IMR-90 (cell line): ENCODE data around the gene CYTH1. TPM values are rescaled to one million over a fixed set of nuclear protein-coding genes. Genes with fewer than 3 reads are reported as not detected.

Experiments
- ATAC-seq: fragments of 200-7000 bp; cut with Tn5 transposase; 2 replicates; pipeline ENCODE4 v1.9.1; 2020; ENCODE audit warnings: low read depth, mild to moderate bottlenecking, moderate library complexity
- BruUV-seq: library from RNA; stranded (reverse); fragments of 400-500 nt; replicated peaks from 2 replicates; lab custom pipeline; 2021; lab: Mats Ljungman, UMichigan
- CTCF ChIA-PET: fragments of 300-600 bp; formaldehyde crosslinking; extraction: SDS; loops from one replicate; lab custom pipeline; 2021; ENCODE audit warnings: antibody characterized with exemption; lab: Yijun Ruan, JAX
- POLR2A ChIA-PET: fragments of 300-600 bp; sonication (Branson Sonifier 250); formaldehyde crosslinking; loops from one replicate; lab custom pipeline; 2022; ENCODE audit warnings: antibody characterized with exemption; ENCODE audit not compliant: unreplicated experiment; lab: Charles Lee
- DNase-seq: peaks from one replicate; pipeline ENCODE4 v3.0.0; 2013
- H2AFZ ChIP-seq: replicated peaks from 2 replicates; pipeline ENCODE3; 2013; ENCODE audit warnings: low read length, mild to moderate bottlenecking; ENCODE audit not compliant: poor library complexity
- H2AK5ac ChIP-seq: 2 replicates; pipeline ENCODE4 v1.6.1; 2013; ENCODE audit warnings: low read depth, low read length, inconsistent platforms
- H2AK9ac ChIP-seq: replicated peaks from 2 replicates; pipeline ENCODE3; 2013; ENCODE audit warnings: mild to moderate bottlenecking, low read depth, low read length, moderate library complexity; ENCODE audit not compliant: poor library complexity
- H2BK120ac ChIP-seq: 2 replicates; pipeline ENCODE4 v1.6.1; 2013; ENCODE audit warnings: low read depth, low read length, inconsistent platforms
- H2BK15ac ChIP-seq: 3 replicates; pipeline ENCODE4 v1.6.1; 2013; ENCODE audit warnings: low read depth, low read length, inconsistent platforms
- H2BK20ac ChIP-seq: 2 replicates; pipeline ENCODE4 v1.6.1; 2013; ENCODE audit warnings: low read depth, mild to moderate bottlenecking, inconsistent platforms, low read length, moderate library complexity
- H2BK5ac ChIP-seq: 2 replicates; pipeline ENCODE4 v1.6.1; 2013; ENCODE audit warnings: mild to moderate bottlenecking, low read depth, low read length, inconsistent platforms; ENCODE audit not compliant: poor library complexity, severe bottlenecking
- H3K14ac ChIP-seq: replicated peaks from 2 replicates; pipeline ENCODE4 v1.6.1; 2013; ENCODE audit warnings: low read depth, low read length, inconsistent platforms
- H3K18ac ChIP-seq: 2 replicates; pipeline ENCODE4 v1.6.1; 2013; ENCODE audit warnings: low read depth, low read length, control low read depth
- H3K23ac ChIP-seq: 2 replicates; pipeline ENCODE4 v1.6.1; 2013; ENCODE audit warnings: low read depth, low read length, inconsistent platforms
- H3K27ac ChIP-seq: 2 replicates; pipeline ENCODE4 v1.5.1; 2013; ENCODE audit warnings: mild to moderate bottlenecking, control low read depth, low read length; ENCODE audit not compliant: insufficient read depth
- H3K27me3 ChIP-seq: 2 replicates; pipeline ENCODE4 v1.6.1; 2013; ENCODE audit warnings: low read length; ENCODE audit not compliant: control insufficient read depth, insufficient read depth
- H3K36me3 ChIP-seq: 2 replicates; pipeline ENCODE4 v1.6.1; 2013; ENCODE audit warnings: low read length, mixed read lengths; ENCODE audit not compliant: control insufficient read depth, insufficient read depth
- H3K4ac ChIP-seq: 2 replicates; pipeline ENCODE4 v1.6.1; 2013; ENCODE audit warnings: low read depth, low read length, inconsistent platforms
- H3K4me1 ChIP-seq: 2 replicates; pipeline ENCODE4 v1.6.1; 2013; ENCODE audit warnings: low read length, mixed read lengths; ENCODE audit not compliant: control insufficient read depth, insufficient read depth
- H3K4me2 ChIP-seq: 2 replicates; pipeline ENCODE4 v1.6.1; 2013; ENCODE audit warnings: low read depth, mild to moderate bottlenecking, control low read depth, low read length, moderate library complexity
- H3K4me3 ChIP-seq: 2 replicates; pipeline ENCODE4 v1.5.1; 2013; ENCODE audit warnings: low read depth, mild to moderate bottlenecking, control low read depth, low read length, moderate library complexity; ENCODE audit not compliant: insufficient read depth
- H3K56ac ChIP-seq: 2 replicates; pipeline ENCODE4 v1.6.1; 2013; ENCODE audit warnings: low read length, inconsistent platforms; ENCODE audit not compliant: insufficient read depth; ENCODE audit errors: extremely low read depth
- H3K79me1 ChIP-seq, 2 experiments: 2 replicates each; pipeline ENCODE4 v1.6.1; 2013; ENCODE audit warnings: low read length in 2 of 2, inconsistent platforms in 1 of 2, low read depth in 1 of 2
- H3K9ac ChIP-seq: 2 replicates; pipeline ENCODE4 v1.6.1; 2013; ENCODE audit warnings: low read depth, low read length, control low read depth
- H3K9me1 ChIP-seq: 2 replicates; pipeline ENCODE4 v1.6.1; 2013; ENCODE audit warnings: low read length, inconsistent platforms; ENCODE audit not compliant: insufficient read depth
- H3K9me3 ChIP-seq: 2 replicates; pipeline ENCODE4 v1.6.1; 2013; ENCODE audit warnings: low read length; ENCODE audit not compliant: control insufficient read depth, insufficient read depth
- H4K20me1 ChIP-seq: 2 replicates; pipeline ENCODE4 v1.6.1; 2013; ENCODE audit warnings: low read length, inconsistent platforms; ENCODE audit not compliant: insufficient read depth
- H4K5ac ChIP-seq: 2 replicates; pipeline ENCODE4 v1.6.1; 2013; ENCODE audit warnings: mild to moderate bottlenecking, low read depth, low read length, control low read depth
- H4K8ac ChIP-seq, 2 experiments: 2 replicates each; pipeline ENCODE4 v1.6.1; 2013; ENCODE audit warnings: low read depth in 2 of 2, low read length in 2 of 2, control low read depth in 1 of 2, inconsistent platforms in 1 of 2
- H4K91ac ChIP-seq: 2 replicates; pipeline ENCODE4 v1.6.1; 2013; ENCODE audit warnings: low read depth, low read length, inconsistent platforms; ENCODE audit not compliant: insufficient read depth
- CHD1 ChIP-seq: IDR thresholded peaks from 2 replicates; pipeline ENCODE4 v1.6.1; 2012; ENCODE audit warnings: low read depth, low read length, improper control_type of control experiment
- USF2 ChIP-seq: fragments of 150-350 bp; IDR thresholded peaks from 2 replicates; pipeline ENCODE4 v1.6.1; 2017; ENCODE audit warnings: mild to moderate bottlenecking, antibody characterized with exemption, low read length, low read depth
- WGBS, 2 experiments: methylation state at CpG; one replicate each; pipeline versions ENCODE4 v1.1.5 to v1.1.7; 2013; ENCODE audit warnings: missing lambda C conversion rate in 2 of 2; ENCODE audit not compliant: insufficient read length in 1 of 2; ENCODE audit errors: extremely low coverage in 2 of 2; 5-methylcytosine and 5-hydroxymethylcytosine counted together
- dilution Hi-C: fragments of 300-500 bp; cut with HindIII; formaldehyde crosslinking; loops from one replicate; pipeline ENCODE4 v1.14.3; 2018; ENCODE audit warnings: low sequenced_read_pairs; ENCODE audit not compliant: unreplicated experiment
- in situ Hi-C: fragments of 300-500 bp; cut with MboI; formaldehyde crosslinking; loops from 3 replicates; pipeline ENCODE4 v1.14.3; 2019; ENCODE audit warnings: low sequenced_read_pairs, inconsistent platforms, mixed read lengths
- intact Hi-C: fragments of 100-400 bp; cut with micrococcal nuclease; formaldehyde crosslinking; loops from 2 replicates; pipeline ENCODE4 v1.10.0; 2022
- polyA plus RNA-seq, 3 experiments: library from polyadenylated mRNA; depleted of rRNA; stranded (reverse); fragments of >200 nt; gene quantifications; 2 replicates each; pipeline ENCODE4 v1.2.3, GENCODE V29; 2012; ENCODE audit warnings: low replicate concordance in 1 of 3
- total RNA-seq: library from RNA; depleted of rRNA; stranded (reverse); fragments of >200 nt; gene quantifications from 2 replicates; pipeline ENCODE4 v1.2.3, GENCODE V29; 2012

The CYTH1 gene
- total and polyA plus RNA-seq, 2 of the 4 experiments (the other 2 are of a cell fraction) = 7.9 to 12.4 TPM

GRCh38 chr17:78761789-78762406 lies 20.2 kb downstream of the CYTH1 start:
- no CpG with 5 or more reads among the region's 5 CpGs for WGBS, 2 experiments
- Histone ChIP-seq H4K20me1 (peaks cover 35% of the 10 kb centered on the region), H3K9ac (no peak overlapping the region), H4K91ac (no peak overlapping the region), H3K36me3 (no peaks in the 10 kb centered on the region), H4K8ac (no peak overlapping the region), H3K56ac (no peak overlapping the region), H3K18ac (no peak overlapping the region), H3K23ac (no peak overlapping the region), H2AFZ (no peak overlapping the region), H4K5ac (no peak overlapping the region), H3K79me1 (peaks cover 46 to 69% of the 10 kb centered on the region in 2 experiments), H2BK15ac (no peak overlapping the region), H3K4me1 (peaks cover 8% of the 10 kb centered on the region), H3K4me2 (no peak overlapping the region), H3K9me3 (no peaks in the 10 kb centered on the region), H3K9me1 (peaks cover 8% of the 10 kb centered on the region), H2BK5ac (no peak overlapping the region), H2BK120ac (no peak overlapping the region), H2AK9ac (no peak overlapping the region), H3K14ac (no peak overlapping the region), H3K4me3 (no peak overlapping the region), H2AK5ac (no peak overlapping the region), H2BK20ac (no peak overlapping the region), H3K4ac (no peak overlapping the region), H3K27ac (no peak overlapping the region), H3K27me3 (no peaks in the 10 kb centered on the region)
- in situ Hi-C loops (no loop called here), intact Hi-C loops (no loop called here), dilution Hi-C loops (no loop called here)
- no TSS peak for BruUV-seq
- DNase-seq (peak; percentile 12), ATAC-seq (peak; percentile 32; the same call in 1 of the 2 replicates)
- TF ChIP-seq CHD1 (no peak), USF2 (peak; percentile 33; the same call in 1 of the 2 replicates)
- ChIA-PET CTCF (interaction anchor here (0.5 kb wide), 1 partner anchor 12 kb away, joined by 3 read pairs; no protein-coding TSS in a partner anchor), POLR2A (no interaction called here)
